GM12878 (cell line): ENCODE results near the gene ELMO2. TPM values are rescaled to one million over a fixed set of nuclear protein-coding genes. Genes with fewer than 3 reads are reported as not detected.

Experiments used
- ATAC-seq: fragments of 200-7000 bp; cut with Tn5 transposase; 3 replicates; pipeline ENCODE4 v1.9.1; 2020; ENCODE audit warnings: mild to moderate bottlenecking, moderate library complexity
- BruUV-seq: library from RNA; stranded (reverse); fragments of 400-500 nt; replicated peaks from 2 replicates; lab custom pipeline; 2021; lab: Mats Ljungman, UMichigan
- CTCF ChIA-PET: fragments of 300-600 bp; sonication (Branson Sonifier 250); formaldehyde crosslinking; extraction: SDS; loops from one replicate; lab custom pipeline; 2021; ENCODE audit warnings: inconsistent platforms; lab: Yijun Ruan, JAX
- POLR2A ChIA-PET: fragments of 350-600 bp; formaldehyde crosslinking; extraction: SDS; loops from one replicate; lab custom pipeline; 2021; ENCODE audit warnings: inconsistent platforms; lab: Charles Lee
- RAD21 ChIA-PET: fragments of 300-600 bp; sonication (Branson Sonifier 250); formaldehyde crosslinking; loops from one replicate; lab custom pipeline; 2023; ENCODE audit warnings: antibody characterized with exemption; ENCODE audit not compliant: unreplicated experiment; lab: Charles Lee
- SMC1A ChIA-PET: fragments of 300-600 bp; sonication (Branson Sonifier 250); formaldehyde crosslinking; loops from one replicate; lab custom pipeline; 2023; ENCODE audit not compliant: unreplicated experiment, uncharacterized antibody; lab: Charles Lee
- DNase-seq: peaks from one replicate; pipeline ENCODE4 v3.0.0-alpha.2; 2011; ENCODE audit warnings: low read depth, low spot score
- FAIRE-seq: peaks from 3 replicates; lab custom pipeline; 2011; peaks lifted over from hg19 to GRCh38; lab: Jason Lieb, UNC
- H2AFZ ChIP-seq: 2 replicates; pipeline ENCODE4 v1.6.0; 2011; ENCODE audit warnings: low read depth, low read length, control low read depth; ENCODE audit not compliant: control insufficient read depth
- H3K27ac ChIP-seq: 2 replicates; pipeline ENCODE4 v1.5.1; 2011; ENCODE audit warnings: control low read depth; ENCODE audit not compliant: control insufficient read depth, insufficient read depth
- H3K27me3 ChIP-seq, 2 experiments: replicated peaks in 1 of 2; 2 replicates each; pipeline versions ENCODE4 v1.6.0 to v1.6.1; 2011; ENCODE audit warnings: low read length in 1 of 2; ENCODE audit not compliant: control insufficient read depth in 2 of 2, insufficient read depth in 2 of 2
- H3K36me3 ChIP-seq, 2 experiments: 2 replicates each; pipeline ENCODE4 v1.5.1; 2011; ENCODE audit warnings: low read length in 1 of 2; ENCODE audit not compliant: control insufficient read depth in 2 of 2, insufficient read depth in 2 of 2
- H3K4me1 ChIP-seq: 2 replicates; pipeline ENCODE4 v1.6.1; 2011; ENCODE audit warnings: mild to moderate bottlenecking, low read length, moderate library complexity, mixed read lengths; ENCODE audit not compliant: control insufficient read depth, insufficient read depth
- H3K4me2 ChIP-seq: 2 replicates; pipeline ENCODE4 v1.6.0; 2011; ENCODE audit warnings: control low read depth; ENCODE audit not compliant: control insufficient read depth, insufficient read depth
- H3K4me3 ChIP-seq: fragments of 200-600 bp; sonication (generic); 2 replicates; pipeline ENCODE4 v1.5.1; 2016
- H3K79me2 ChIP-seq: 2 replicates; pipeline ENCODE4 v1.6.0; 2011; ENCODE audit warnings: low read length; ENCODE audit not compliant: control insufficient read depth, insufficient read depth
- H3K9ac ChIP-seq: 2 replicates; pipeline ENCODE4 v1.8.0; 2011; ENCODE audit warnings: low read length, control low read depth, mixed read lengths; ENCODE audit not compliant: control insufficient read depth, insufficient read depth
- H3K9me3 ChIP-seq: replicated peaks from 3 replicates; pipeline ENCODE4 v1.5.1; 2011; ENCODE audit warnings: mild to moderate bottlenecking, low read length; ENCODE audit not compliant: control insufficient read depth, insufficient read depth
- H4K20me1 ChIP-seq: 2 replicates; pipeline ENCODE4 v1.6.0; 2011; ENCODE audit not compliant: control insufficient read depth, insufficient read depth
- BACH1 ChIP-seq: fragments of 450-650 bp; IDR thresholded peaks from 2 replicates; pipeline ENCODE4 v1.6.1; 2017; ENCODE audit warnings: mild to moderate bottlenecking, borderline replicate concordance
- BHLHE40 ChIP-seq, 2 experiments: fragments of 450-650 bp in 1 of 2; IDR thresholded peaks; 2 replicates each; pipeline ENCODE4 v1.6.1; 2011 to 2017; ENCODE audit warnings: low read depth in 2 of 2, borderline replicate concordance in 1 of 2, improper control_type of control experiment in 1 of 2, low read length in 1 of 2, mild to moderate bottlenecking in 1 of 2
- CBX5 ChIP-seq: sonication (generic); IDR thresholded peaks from 2 replicates; pipeline ENCODE4 v1.6.1; 2016; ENCODE audit warnings: low read depth, moderate library complexity, mild to moderate bottlenecking, inconsistent platforms
- EGR1 ChIP-seq, 2 experiments: IDR thresholded peaks; 1 replicate in 1 of 2; 2 replicates in 1 of 2; pipeline ENCODE4 v1.6.1; 2011 to 2012; ENCODE audit warnings: low read depth in 2 of 2, low read length in 2 of 2, borderline replicate concordance in 1 of 2, mild to moderate bottlenecking in 1 of 2, moderate library complexity in 1 of 2
- GABPA ChIP-seq: IDR thresholded peaks from 2 replicates; pipeline ENCODE4 v1.6.1; 2014; ENCODE audit warnings: antibody characterized with exemption, low read depth, mild to moderate bottlenecking, inconsistent platforms
- IKZF2 ChIP-seq, 2 experiments: fragments of 450-650 bp; IDR thresholded peaks; 2 replicates each; pipeline ENCODE4 v1.6.1; 2017; ENCODE audit warnings: mild to moderate bottlenecking in 2 of 2, moderate library complexity in 2 of 2
- NFYB ChIP-seq: IDR thresholded peaks from 2 replicates; pipeline ENCODE4 v1.6.1; 2011; ENCODE audit warnings: low read depth, mild to moderate bottlenecking, low read length, improper control_type of control experiment, moderate library complexity; ENCODE audit not compliant: insufficient read depth
- POU2F2 ChIP-seq: IDR thresholded peaks from 3 replicates; pipeline ENCODE4 v1.6.1; 2011; ENCODE audit warnings: low read depth, mild to moderate bottlenecking, low read length, borderline replicate concordance
- SIX5 ChIP-seq: IDR thresholded peaks from 2 replicates; pipeline ENCODE4 v1.6.1; 2011; ENCODE audit warnings: mild to moderate bottlenecking, low read depth, low read length, moderate library complexity; ENCODE audit not compliant: severe bottlenecking
- TCF12 ChIP-seq: IDR thresholded peaks from 2 replicates; pipeline ENCODE4 v1.6.1; 2011; ENCODE audit warnings: low read depth, mild to moderate bottlenecking, low read length
- ZNF24 ChIP-seq: fragments of 450-650 bp; IDR thresholded peaks from 2 replicates; pipeline ENCODE4 v1.6.1; 2017; ENCODE audit warnings: antibody characterized with exemption, mild to moderate bottlenecking
- ZNF384 ChIP-seq: IDR thresholded peaks from 2 replicates; pipeline ENCODE4 v1.6.1; 2012; ENCODE audit warnings: low read depth, mild to moderate bottlenecking, low read length, improper control_type of control experiment, borderline replicate concordance
- WGBS: methylation state at CpG from one replicate; pipeline ENCODE4 v1.1.6; 2016; ENCODE audit warnings: low lambda C conversion rate; ENCODE audit not compliant: insufficient replicate concordance, insufficient coverage; ENCODE audit errors: missing lambda C conversion rate; 5-methylcytosine and 5-hydroxymethylcytosine counted together
- in situ Hi-C: fragments of 300-500 bp; cut with MboI; formaldehyde crosslinking; loops from 9 replicates; pipeline ENCODE4 v1.14.3; 2018; ENCODE audit warnings: mixed read lengths
- intact Hi-C: fragments of 100-400 bp; cut with micrococcal nuclease; formaldehyde crosslinking; loops from one replicate; pipeline ENCODE4 v1.14.2; 2022; ENCODE audit not compliant: unreplicated experiment
- polyA plus RNA-seq, 11 experiments: library from polyadenylated mRNA; depleted of rRNA in 4 of 11; unstranded in 6 of 11; stranded (reverse) in 5 of 11; fragments of >200 nt; fragmentation: Nextera tagmentation in 4 of 11; fragmentation: Illumina TruSeq in 1 of 11; extraction: Ambion mirVana in 4 of 11; extraction: Trizol in 1 of 11; gene quantifications; 1 replicate in 1 of 11; 2 replicates in 10 of 11; pipeline versions ENCODE4 v1.2.1 to v1.2.3, GENCODE V29; 2011 to 2016; ENCODE audit warnings: inconsistent platforms in 2 of 11, missing spikeins in 2 of 11, low read depth in 1 of 11
- total RNA-seq, 4 experiments: library from RNA; depleted of rRNA in 3 of 4; stranded (reverse); fragments of >200 nt in 3 of 4; fragmentation: Illumina TruSeq in 1 of 4; extraction: Trizol in 1 of 4; gene quantifications; 2 replicates each; pipeline versions ENCODE4 v1.2.1 to v1.2.3, GENCODE V29; 2013 to 2021
- TF ChIP-seq, protein P1 (sequence below): IDR thresholded peaks from 2 replicates; pipeline ENCODE4 v1.6.1; 2012; ENCODE audit warnings: low read length, inconsistent platforms
- TF ChIP-seq, protein P2 (sequence below): fragments of 450-650 bp; formaldehyde crosslinking; IDR thresholded peaks from 2 replicates; pipeline ENCODE4 v1.5.0; 2022; ENCODE audit warnings: mild to moderate bottlenecking, missing genetic modification characterization
- TF ChIP-seq, protein P3 (sequence below): fragments of 450-650 bp; IDR thresholded peaks from 2 replicates; pipeline ENCODE4 v1.6.1; 2016; ENCODE audit warnings: mild to moderate bottlenecking

The ELMO2 gene
- total and polyA plus RNA-seq, 10 of the 15 experiments (the other 5 are each of a cell fraction or from before 2014, with no cell fraction given): 14.2 to 40.2 (median 37.6) TPM

DNA sequence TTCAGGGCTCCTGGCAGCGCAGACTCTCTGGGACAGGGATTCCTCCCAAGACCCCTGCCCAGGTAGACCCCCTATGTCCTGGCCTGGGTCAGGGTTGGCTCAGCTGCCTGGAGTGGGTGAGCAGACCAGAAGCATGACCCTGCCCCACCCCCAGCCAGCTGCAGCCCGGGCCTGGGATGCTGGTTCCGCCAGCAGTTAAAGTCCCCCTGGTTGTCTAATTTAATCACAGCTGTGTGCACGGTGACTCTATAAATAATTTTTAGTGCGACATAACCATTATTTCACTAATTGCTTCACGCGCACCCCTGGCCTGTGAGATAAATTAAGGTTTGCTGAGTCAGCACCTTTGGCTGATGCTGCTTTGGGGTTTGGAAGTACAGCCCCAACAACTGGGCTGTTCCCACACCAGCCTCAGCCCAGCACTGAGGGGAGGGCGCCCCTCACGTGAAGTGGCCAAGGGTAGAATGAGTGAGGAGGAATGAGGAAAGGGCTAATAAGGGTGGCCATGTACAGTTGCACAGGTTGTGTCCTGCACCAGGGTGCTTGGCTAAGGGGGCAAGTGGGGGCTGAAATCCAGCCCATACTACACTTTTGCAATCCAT is 72.0 kb downstream of the ELMO2 start:
- FAIRE-seq (no peak), ATAC-seq (no peak), DNase-seq (no peak)
- H3K79me2 ChIP-seq: no peaks in the 10 kb centered on the region
- in situ Hi-C loops (no loop called here), intact Hi-C loops (no loop called here)
- no TSS peak for BruUV-seq
- ChIA-PET RAD21 (no interaction called here), POLR2A (no interaction called here), SMC1A (interaction anchor here (1.1 to 1.5 kb wide), 3 partner anchors 9 to 73 kb away, joined by 3 read pairs; no protein-coding TSS in a partner anchor), CTCF (interaction anchor here (1.5 kb wide), 1 partner anchor 28 kb away, joined by 5 read pairs; no protein-coding TSS in a partner anchor)
- H4K20me1 ChIP-seq: no peaks in the 10 kb centered on the region
- H3K27me3 ChIP-seq: peaks cover 4 to 6% of the 10 kb centered on the region in 2 experiments; a peak in 3 of 4 replicates
- no peaks in the 10 kb centered on the region for H3K4me1 ChIP-seq
- no peak overlapping the region for H3K4me3 ChIP-seq
- no peaks in the 10 kb centered on the region for H3K36me3 ChIP-seq
- no peak overlapping the region for H2AFZ ChIP-seq
- no peaks in the 10 kb centered on the region for H3K9me3 ChIP-seq
- H3K9ac ChIP-seq: no peak overlapping the region
- 32% methylated on average over 9 of the region's 9 CpGs for WGBS
- H3K27ac ChIP-seq: no peak overlapping the region
- no peak overlapping the region for H3K4me2 ChIP-seq
- TF ChIP-seq, protein P1, sequence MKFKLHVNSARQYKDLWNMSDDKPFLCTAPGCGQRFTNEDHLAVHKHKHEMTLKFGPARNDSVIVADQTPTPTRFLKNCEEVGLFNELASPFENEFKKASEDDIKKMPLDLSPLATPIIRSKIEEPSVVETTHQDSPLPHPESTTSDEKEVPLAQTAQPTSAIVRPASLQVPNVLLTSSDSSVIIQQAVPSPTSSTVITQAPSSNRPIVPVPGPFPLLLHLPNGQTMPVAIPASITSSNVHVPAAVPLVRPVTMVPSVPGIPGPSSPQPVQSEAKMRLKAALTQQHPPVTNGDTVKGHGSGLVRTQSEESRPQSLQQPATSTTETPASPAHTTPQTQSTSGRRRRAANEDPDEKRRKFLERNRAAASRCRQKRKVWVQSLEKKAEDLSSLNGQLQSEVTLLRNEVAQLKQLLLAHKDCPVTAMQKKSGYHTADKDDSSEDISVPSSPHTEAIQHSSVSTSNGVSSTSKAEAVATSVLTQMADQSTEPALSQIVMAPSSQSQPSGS: no peak
- TF ChIP-seq ZNF384 (no peak), CBX5 (no peak), ZNF24 (no peak), BHLHE40 (IDR thresholded peaks at IDR 0.05; ENCODE audit: borderline replicate concordance in 1 of 2, low read depth in 2 of 2, low read length in 1 of 2) (no peak), GABPA (no peak), POU2F2 (no peak), TCF12 (no peak), NFYB (no peak), SIX5 (no peak), IKZF2 (IDR thresholded peaks at IDR 0.05) (no peak), BACH1 (no peak), EGR1 (IDR thresholded peaks at IDR 0.05; ENCODE audit: borderline replicate concordance in 1 of 2, low read depth in 2 of 2, low read length in 2 of 2) (no peak)
- TF ChIP-seq, protein P2, sequence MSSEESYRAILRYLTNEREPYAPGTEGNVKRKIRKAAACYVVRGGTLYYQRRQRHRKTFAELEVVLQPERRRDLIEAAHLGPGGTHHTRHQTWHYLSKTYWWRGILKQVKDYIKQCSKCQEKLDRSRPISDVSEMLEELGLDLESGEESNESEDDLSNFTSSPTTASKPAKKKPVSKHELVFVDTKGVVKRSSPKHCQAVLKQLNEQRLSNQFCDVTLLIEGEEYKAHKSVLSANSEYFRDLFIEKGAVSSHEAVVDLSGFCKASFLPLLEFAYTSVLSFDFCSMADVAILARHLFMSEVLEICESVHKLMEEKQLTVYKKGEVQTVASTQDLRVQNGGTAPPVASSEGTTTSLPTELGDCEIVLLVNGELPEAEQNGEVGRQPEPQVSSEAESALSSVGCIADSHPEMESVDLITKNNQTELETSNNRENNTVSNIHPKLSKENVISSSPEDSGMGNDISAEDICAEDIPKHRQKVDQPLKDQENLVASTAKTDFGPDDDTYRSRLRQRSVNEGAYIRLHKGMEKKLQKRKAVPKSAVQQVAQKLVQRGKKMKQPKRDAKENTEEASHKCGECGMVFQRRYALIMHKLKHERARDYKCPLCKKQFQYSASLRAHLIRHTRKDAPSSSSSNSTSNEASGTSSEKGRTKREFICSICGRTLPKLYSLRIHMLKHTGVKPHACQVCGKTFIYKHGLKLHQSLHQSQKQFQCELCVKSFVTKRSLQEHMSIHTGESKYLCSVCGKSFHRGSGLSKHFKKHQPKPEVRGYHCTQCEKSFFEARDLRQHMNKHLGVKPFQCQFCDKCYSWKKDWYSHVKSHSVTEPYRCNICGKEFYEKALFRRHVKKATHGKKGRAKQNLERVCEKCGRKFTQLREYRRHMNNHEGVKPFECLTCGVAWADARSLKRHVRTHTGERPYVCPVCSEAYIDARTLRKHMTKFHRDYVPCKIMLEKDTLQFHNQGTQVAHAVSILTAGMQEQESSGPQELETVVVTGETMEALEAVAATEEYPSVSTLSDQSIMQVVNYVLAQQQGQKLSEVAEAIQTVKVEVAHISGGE (CRISPR knock-in tag): no peak
- TF ChIP-seq, protein P3, sequence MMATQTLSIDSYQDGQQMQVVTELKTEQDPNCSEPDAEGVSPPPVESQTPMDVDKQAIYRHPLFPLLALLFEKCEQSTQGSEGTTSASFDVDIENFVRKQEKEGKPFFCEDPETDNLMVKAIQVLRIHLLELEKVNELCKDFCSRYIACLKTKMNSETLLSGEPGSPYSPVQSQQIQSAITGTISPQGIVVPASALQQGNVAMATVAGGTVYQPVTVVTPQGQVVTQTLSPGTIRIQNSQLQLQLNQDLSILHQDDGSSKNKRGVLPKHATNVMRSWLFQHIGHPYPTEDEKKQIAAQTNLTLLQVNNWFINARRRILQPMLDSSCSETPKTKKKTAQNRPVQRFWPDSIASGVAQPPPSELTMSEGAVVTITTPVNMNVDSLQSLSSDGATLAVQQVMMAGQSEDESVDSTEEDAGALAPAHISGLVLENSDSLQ: no peak
